Muscle layer of duodenum (tissue), 2 donors: ENCODE data around the gene MAP1LC3C.

Source experiments
- H3K27ac ChIP-seq: one replicate; pipeline ENCODE4 v1.7.0; 2013; ENCODE audit warnings: mild to moderate bottlenecking, low read length
- H3K27me3 ChIP-seq: one replicate; pipeline ENCODE4 v1.7.0; 2013; ENCODE audit warnings: low read depth, mild to moderate bottlenecking, control low read depth, low read length
- H3K36me3 ChIP-seq, 2 donors: one replicate each; pipeline ENCODE4 v1.7.0; 2013; ENCODE audit warnings: low read length in 2 of 2, control low read depth in 1 of 2, mild to moderate bottlenecking in 1 of 2; ENCODE audit not compliant: insufficient read depth in 2 of 2, control insufficient read depth in 1 of 2
- H3K4me1 ChIP-seq, 2 donors: one replicate each; pipeline ENCODE4 v1.7.0; 2013; ENCODE audit warnings: low read length in 2 of 2, mild to moderate bottlenecking in 2 of 2, control low read depth in 1 of 2, moderate library complexity in 1 of 2; ENCODE audit not compliant: insufficient read depth in 2 of 2, control insufficient read depth in 1 of 2
- H3K4me3 ChIP-seq, 2 donors: one replicate each; pipeline ENCODE4 v1.7.0; 2013; ENCODE audit warnings: low read length in 2 of 2, low read depth in 1 of 2, mild to moderate bottlenecking in 1 of 2
- H3K9me3 ChIP-seq, 2 donors: one replicate each; pipeline ENCODE4 v1.7.0; 2013; ENCODE audit warnings: low read length in 2 of 2, control low read depth in 1 of 2, mild to moderate bottlenecking in 1 of 2; ENCODE audit not compliant: control insufficient read depth in 1 of 2
- donor health status: healthy.

MAP1LC3C gene

DNA sequence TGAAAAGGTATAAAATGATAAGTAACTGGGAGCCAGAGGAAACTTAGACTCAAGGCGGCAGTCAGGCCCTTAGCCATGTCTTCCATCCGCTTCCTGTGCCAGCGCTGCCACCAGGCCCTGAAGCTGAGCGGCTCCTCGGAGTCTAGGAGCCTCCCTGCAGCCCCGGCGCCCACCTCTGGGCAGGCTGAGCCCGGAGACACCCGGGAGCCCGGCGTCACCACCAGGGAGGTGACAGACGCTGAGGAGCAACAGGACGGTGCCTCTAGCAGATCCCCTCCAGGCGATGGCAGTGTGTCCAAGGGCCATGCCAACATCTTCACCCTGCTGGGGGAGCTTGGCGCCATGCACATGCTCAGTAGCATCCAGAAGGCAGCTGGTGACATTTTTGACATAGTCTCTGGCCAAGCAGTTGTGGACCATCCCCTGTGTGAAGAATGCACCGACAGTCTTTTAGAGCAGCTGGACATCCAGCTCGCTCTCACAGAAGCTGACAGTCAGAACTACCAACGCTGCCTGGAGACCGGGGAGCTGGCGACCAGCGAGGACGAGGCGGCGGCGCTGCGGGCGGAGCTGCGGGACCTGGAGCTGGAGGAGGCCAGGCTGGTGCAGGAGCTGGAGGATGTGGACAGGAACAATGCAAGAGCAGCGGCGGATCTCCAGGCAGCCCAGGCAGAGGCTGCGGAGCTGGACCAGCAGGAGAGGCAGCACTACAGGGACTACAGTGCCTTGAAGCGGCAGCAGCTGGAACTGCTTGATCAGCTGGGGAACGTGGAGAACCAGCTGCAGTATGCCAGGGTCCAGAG lies 41.0 kb downstream of the MAP1LC3C start, which contains the start of gene BECN2:
Gene BECN2, plus strand, starts transcription at position 76 of the 803 bp plus-strand sequence. Its CDS starts 0 bp downstream, at position 76.
- Histone ChIP-seq H3K27me3 (no peaks in the 10 kb centered on the region), H3K36me3 (no peaks in the 10 kb centered on the region), H3K4me1 (no peaks in the 10 kb centered on the region), H3K9me3 (no peaks in the 10 kb centered on the region), H3K4me3 (no peak within 1 kb of the TSS), H3K27ac (no peak within 1 kb of the TSS)

DNA sequence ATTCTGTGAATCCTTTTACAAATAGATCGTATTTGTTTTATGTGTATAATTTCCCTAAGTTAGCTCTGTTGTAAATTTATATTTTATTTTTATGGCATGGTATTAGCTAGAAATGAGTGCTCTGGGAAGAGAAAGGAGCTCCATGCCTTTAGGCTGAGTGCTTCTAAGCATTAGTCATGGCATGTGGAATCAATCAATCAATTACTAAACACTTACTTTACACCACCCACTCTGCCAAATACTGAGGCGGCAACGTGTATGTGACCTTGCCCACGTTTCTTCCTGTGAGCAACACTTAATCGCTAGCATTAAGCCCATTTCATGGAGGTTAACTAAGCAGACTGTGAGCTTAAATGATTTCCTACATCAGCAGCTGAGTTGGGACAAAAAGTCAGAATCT lies 48.5 kb downstream of the MAP1LC3C start:
- H3K36me3 ChIP-seq, result no peaks in the 10 kb centered on the region
- no peak overlapping the region for H3K27ac ChIP-seq
- H3K4me3 ChIP-seq, result no peak overlapping the region
- H3K9me3 ChIP-seq, result no peaks in the 10 kb centered on the region
- no peaks in the 10 kb centered on the region for H3K27me3 ChIP-seq
- H3K4me1 ChIP-seq, result no peaks in the 10 kb centered on the region

DNA sequence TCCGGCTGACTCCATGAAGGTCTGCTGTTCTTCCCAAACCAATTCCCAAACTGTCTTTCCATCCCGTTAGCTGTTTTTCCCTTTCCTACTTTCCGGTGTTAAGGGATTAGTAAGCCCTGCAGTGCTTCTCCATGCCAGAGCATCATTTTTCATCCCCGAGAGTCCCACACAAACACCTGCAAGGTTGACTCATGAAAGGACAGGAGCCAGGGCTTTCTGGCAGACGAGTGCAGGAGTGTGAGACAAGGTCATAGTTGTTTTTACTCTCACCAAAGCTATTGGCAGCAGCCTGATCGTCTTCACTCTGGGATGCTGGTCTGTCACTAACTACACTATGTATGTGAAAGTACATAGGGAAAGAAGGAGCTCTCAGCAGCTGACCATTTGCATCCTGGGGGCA lies 51.5 kb downstream of the MAP1LC3C start:
- Histone ChIP-seq H3K27me3 (no peaks in the 10 kb centered on the region), H3K27ac (no peak overlapping the region)

More for the DNA sequence above, 51.5 kb downstream of the MAP1LC3C start:
- no peaks in the 10 kb centered on the region for H3K36me3 ChIP-seq
- no peaks in the 10 kb centered on the region for H3K4me1 ChIP-seq
- no peaks in the 10 kb centered on the region for H3K9me3 ChIP-seq
- no peak overlapping the region for H3K4me3 ChIP-seq
